Left ventricle myocardium inferior (tissue), 1 donor: ENCODE data around the gene GAK. TPM values are rescaled to one million over a fixed set of nuclear protein-coding genes. Genes with fewer than 3 reads are reported as not detected.

Experiments used
- DNase-seq: peaks from one replicate; pipeline ENCODE4 v3.0.0-alpha.2; 2020
- H3K27ac ChIP-seq: fragments of 200-600 bp; replicated peaks from 2 replicates; pipeline ENCODE4 v1.8.0; 2021
- H3K27me3 ChIP-seq: fragments of 200-600 bp; 2 replicates; pipeline ENCODE4 v1.8.0; 2021; ENCODE audit warnings: low read depth
- H3K36me3 ChIP-seq: fragments of 200-600 bp; 2 replicates; pipeline ENCODE4 v1.8.0; 2021
- H3K4me1 ChIP-seq: fragments of 200-600 bp; 2 replicates; pipeline ENCODE4 v1.8.0; 2021
- H3K4me3 ChIP-seq: fragments of 200-600 bp; 2 replicates; pipeline ENCODE4 v1.8.0; 2021; ENCODE audit warnings: mild to moderate bottlenecking, moderate library complexity
- H3K9me3 ChIP-seq: fragments of 200-600 bp; replicated peaks from 2 replicates; pipeline ENCODE4 v1.8.0; 2021
- CTCF ChIP-seq: fragments of 200-600 bp; IDR thresholded peaks from 2 replicates; pipeline ENCODE4 v1.8.0; 2021; ENCODE audit warnings: antibody characterized with exemption, mild to moderate bottlenecking, borderline replicate concordance
- intact Hi-C: fragments of 100-400 bp; cut with micrococcal nuclease; formaldehyde crosslinking; loops from one replicate; pipeline ENCODE4 v1.11.0; 2022
- total RNA-seq: library from RNA; stranded (reverse); fragmentation: NEBNext Ultra II Directional; extraction: Animal tissue kit (Norgen Biotek cat#: 25700); gene quantifications from one replicate; pipeline ENCODE4 v1.2.1, GENCODE V29; 2021
- donor health status: DM: no; HTN: yes; CAD: no; lungs with severe emphysema.

GAK gene
- total RNA-seq, 1 donor from 2014 or later: 25.1 TPM

- Histone ChIP-seq H3K4me1 (no peaks in the 10 kb centered on the region), H3K36me3 (peaks cover 92% of the 10 kb centered on the region), H3K27ac (no peak overlapping the region), H3K27me3 (no peaks in the 10 kb centered on the region), H3K4me3 (no peak overlapping the region), H3K9me3 (no peaks in the 10 kb centered on the region)
- intact Hi-C loops: no loop called here
- no peak for DNase-seq
- no peak for TF ChIP-seq CTCF
Observed at GRCh38 chr4:876780-877179, 55.3 kb downstream of the GAK start.

GRCh38 chr4:875818-876423 is 56.2 kb downstream of the GAK start:
- DNase-seq: no peak
- H3K9me3 ChIP-seq: no peaks in the 10 kb centered on the region

GRCh38 chr4:874971-875817 is 56.9 kb downstream of the GAK start:
- Histone ChIP-seq H3K4me1 (no peaks in the 10 kb centered on the region), H3K27me3 (no peaks in the 10 kb centered on the region), H3K9me3 (no peaks in the 10 kb centered on the region), H3K27ac (no peak overlapping the region), H3K36me3 (peaks cover 87% of the 10 kb centered on the region), H3K4me3 (no peak overlapping the region)
- TF ChIP-seq CTCF: no peak
- intact Hi-C loops: no loop called here
- no peak for DNase-seq

More at GRCh38 chr4:875818-876423, 56.2 kb downstream of the GAK start:
- Histone ChIP-seq H3K4me3 (no peak overlapping the region), H3K4me1 (no peaks in the 10 kb centered on the region), H3K27me3 (no peaks in the 10 kb centered on the region), H3K36me3 (peaks cover 87% of the 10 kb centered on the region), H3K27ac (no peak overlapping the region)
- intact Hi-C loops: no loop called here
- no peak for TF ChIP-seq CTCF

- no peak overlapping the region for H3K4me3 ChIP-seq
- no peak overlapping the region for H3K27ac ChIP-seq
- DNase-seq: no peak
- no peaks in the 10 kb centered on the region for H3K27me3 ChIP-seq
- intact Hi-C loops: no loop called here
- no peaks in the 10 kb centered on the region for H3K9me3 ChIP-seq
- H3K4me1 ChIP-seq: no peaks in the 10 kb centered on the region
- H3K36me3 ChIP-seq: peaks cover 86% of the 10 kb centered on the region
- no peak for TF ChIP-seq CTCF
Observed at GRCh38 chr4:874056-874455, 58.1 kb downstream of the GAK start.

- no peaks in the 10 kb centered on the region for H3K27me3 ChIP-seq
- H3K36me3 ChIP-seq: peaks cover 85% of the 10 kb centered on the region
- H3K9me3 ChIP-seq: no peaks in the 10 kb centered on the region
- intact Hi-C loops: no loop called here
- no peak overlapping the region for H3K27ac ChIP-seq
- no peak overlapping the region for H3K4me3 ChIP-seq
- no peak for DNase-seq
- H3K4me1 ChIP-seq: no peaks in the 10 kb centered on the region
- no peak for TF ChIP-seq CTCF
Observed at GRCh38 chr4:872241-872981, 59.7 kb downstream of the GAK start.
